Right lobe of liver (tissue), 6 donors: ENCODE data around the gene BCL6B. TPM values are rescaled to one million over a fixed set of nuclear protein-coding genes. Genes with fewer than 3 reads are reported as not detected.

ENCODE experiments used
- ATAC-seq, 4 donors: fragments of 200-7000 bp; cut with Tn5 transposase; one replicate each; pipeline ENCODE4 v1.9.1; 2020; ENCODE audit warnings: mild to moderate bottlenecking in 4 of 4, moderate library complexity in 4 of 4
- DNase-seq, 3 donors: peaks; one replicate each; pipeline ENCODE4 v3.0.0-alpha.2; 2020
- H3K27ac ChIP-seq, 3 donors: fragments of 200-600 bp; one replicate each; pipeline ENCODE4 v1.8.0; 2022
- H3K27me3 ChIP-seq, 2 donors: fragments of 200-600 bp; one replicate each; pipeline ENCODE4 v1.8.0; 2022
- H3K36me3 ChIP-seq, 4 donors: fragments of 200-600 bp; sonication (generic) in 1 of 4; one replicate each; pipeline versions ENCODE4 v1.5.1 to v1.8.0; 2017 to 2022; ENCODE audit warnings: control low read depth in 1 of 4
- H3K4me1 ChIP-seq, 4 donors: fragments of 200-600 bp; sonication (generic) in 1 of 4; one replicate each; pipeline versions ENCODE4 v1.5.1 to v1.8.0; 2017 to 2022; ENCODE audit warnings: control low read depth in 1 of 4
- H3K4me3 ChIP-seq, 3 donors: fragments of 200-600 bp; one replicate each; pipeline ENCODE4 v1.8.0; 2022
- H3K9me3 ChIP-seq, 4 donors: fragments of 200-600 bp; sonication (generic) in 1 of 4; one replicate each; pipeline versions ENCODE4 v1.5.1 to v1.8.0; 2017 to 2022; ENCODE audit warnings: control low read depth in 1 of 4
- CTCF ChIP-seq, 4 donors: fragments of 200-600 bp in 3 of 4; fragments of 450-650 bp in 1 of 4; IDR thresholded peaks; one replicate each; pipeline versions ENCODE4 v1.5.1 to v1.8.0; 2016 to 2022; ENCODE audit warnings: antibody characterized with exemption in 4 of 4, mild to moderate bottlenecking in 2 of 4
- POLR2A ChIP-seq: fragments of 450-650 bp; IDR thresholded peaks from one replicate; pipeline ENCODE4 v1.6.1; 2017; ENCODE audit warnings: antibody characterized with exemption, mild to moderate bottlenecking
- WGBS: methylation state at CpG from one replicate; pipeline ENCODE4 v1.1.6; 2018; ENCODE audit warnings: low coverage, low lambda C conversion rate; ENCODE audit not compliant: insufficient coverage; ENCODE audit errors: missing lambda C conversion rate; 5-methylcytosine and 5-hydroxymethylcytosine counted together
- intact Hi-C, 2 donors: fragments of 100-400 bp; cut with DNase I; formaldehyde crosslinking; loops; one replicate each; pipeline versions ENCODE4 v1.11.2 to v1.14.1; 2022
- microRNA counts: library from miRNA; unstranded; fragments of <30 nt; microRNA quantifications from one replicate; lab custom pipeline; 2016
- small RNA-seq, 2 experiments: library from RNA; depleted of rRNA; stranded (forward); fragments of <200 nt; gene quantifications; one replicate each; pipeline ENCODE3, GENCODE V24; 2016
- total RNA-seq, 6 experiments: library from RNA; depleted of rRNA in 2 of 6; stranded (reverse); fragments of >200 nt in 2 of 6; fragmentation: NEBNext Ultra II Directional in 3 of 6; extraction: Animal tissue kit (Norgen Biotek cat#: 25700) in 3 of 6; gene quantifications; one replicate each; pipeline versions ENCODE4 v1.1.0 to v1.2.4, GENCODE V29; 2016 to 2023
- donor health status: DM: no; HTN: yes; CAD: no.
- donor health status: DM: no; HTN: no; CAD: no.
- donor health status: DM: no; HTN: no; CAD: no.
- donor health status: DM: no; HTN: yes; CAD: no.
- donor health status: DM: no; HTN: yes; CAD: no.

Gene BCL6B
- total RNA-seq, 6 experiments from 2014 or later, result 0.71 to 3.5 (median 1.5) TPM

GRCh38 chr17:7074931-7075330, 52.1 kb downstream of the BCL6B start:
- 90% methylated on average over 10 of the region's 14 CpGs for WGBS
- H3K36me3 ChIP-seq, result no peaks in the 10 kb centered on the region
- ATAC-seq (no peak), DNase-seq (no peak)
- no peak overlapping the region for H3K4me3 ChIP-seq
- H3K27me3 ChIP-seq, result no peaks in the 10 kb centered on the region
- no peaks in the 10 kb centered on the region for H3K4me1 ChIP-seq
- H3K27ac ChIP-seq, result no peak overlapping the region
- intact Hi-C loops, result no loop called here
- TF ChIP-seq CTCF (IDR thresholded peaks at IDR 0.05) (no peak), POLR2A (no peak)
- no peaks in the 10 kb centered on the region for H3K9me3 ChIP-seq

DNA sequence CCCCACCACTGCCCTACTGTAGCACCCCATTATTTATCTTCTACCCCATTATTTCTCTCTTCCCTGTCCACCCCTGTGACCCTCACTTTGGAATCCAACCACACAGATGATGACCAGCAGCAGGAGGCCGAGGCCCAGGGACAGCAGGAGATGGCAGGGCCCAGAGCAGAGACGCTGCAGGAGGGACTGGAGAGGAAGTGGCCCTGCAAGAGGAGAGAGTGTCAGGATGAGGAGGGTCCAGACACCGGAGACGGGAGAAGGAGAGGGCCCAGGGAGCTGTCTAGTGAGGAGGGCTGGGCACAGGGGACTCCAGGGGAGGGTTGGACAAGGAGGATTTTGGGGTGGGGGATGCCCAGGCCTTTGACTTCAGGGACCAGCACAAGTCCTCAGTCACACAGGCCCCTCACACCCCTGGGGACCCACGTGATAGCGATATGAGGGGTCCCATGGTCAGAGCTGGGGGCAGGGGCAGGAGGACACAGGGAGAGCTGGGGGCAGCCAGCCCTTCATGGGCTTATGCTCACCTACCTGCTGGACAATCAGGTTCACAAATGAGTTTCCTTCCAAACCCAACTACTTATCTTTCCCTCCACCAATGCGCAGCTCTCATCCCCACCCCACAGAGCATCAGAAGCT, 55.2 kb downstream of the BCL6B start:
- 79% methylated on average over 3 of the region's 7 CpGs for WGBS
- ATAC-seq, result no peak

GRCh38 chr17:7078711-7079110, 55.9 kb downstream of the BCL6B start:
- no peak overlapping the region for H3K4me3 ChIP-seq

More for the DNA sequence above, 55.2 kb downstream of the BCL6B start:
- H3K27me3 ChIP-seq, result no peaks in the 10 kb centered on the region
- TF ChIP-seq CTCF (IDR thresholded peaks at IDR 0.05) (no peak), POLR2A (no peak)
- no peak overlapping the region for H3K4me3 ChIP-seq
- intact Hi-C loops, result no loop called here
- no peaks in the 10 kb centered on the region for H3K9me3 ChIP-seq
- no peaks in the 10 kb centered on the region for H3K4me1 ChIP-seq
- no peaks in the 10 kb centered on the region for H3K36me3 ChIP-seq
- no peak overlapping the region for H3K27ac ChIP-seq
- no peak for DNase-seq

More at GRCh38 chr17:7078711-7079110, 55.9 kb downstream of the BCL6B start:
- Histone ChIP-seq H3K9me3 (no peaks in the 10 kb centered on the region), H3K4me1 (no peaks in the 10 kb centered on the region), H3K27ac (no peak overlapping the region), H3K36me3 (no peaks in the 10 kb centered on the region), H3K27me3 (no peaks in the 10 kb centered on the region)
- intact Hi-C loops, result no loop called here
- 80% methylated on average over 6 of the region's 10 CpGs for WGBS
- TF ChIP-seq POLR2A (no peak), CTCF (IDR thresholded peaks at IDR 0.05) (no peak)
- no peak for ATAC-seq
- no peak for DNase-seq

MicroRNA genes within 50 kb of the gene (microRNA counts, 767-probe panel; counts per million panel counts)
- microRNA hsa-miR-195-5p (lab: Ali Mortazavi, UCI), result 237 counts per million
- microRNA hsa-miR-497-5p (lab: Ali Mortazavi, UCI), result 237 counts per million

Small RNA genes lying within 50 kb of the gene (small RNA-seq; reads per million reads assigned to genes)
- 0 reads per million in 2 experiments for gene AC120057.1

Other genes starting within 250 kb of the BCL6B start
- 1 to 10 TPM in 1 of 6 experiments, under 1 TPM in 4, not detected in 1; 0.33 to 1.2 (median 0.49) TPM for gene FBXO39, start 246.8 kb upstream of the BCL6B start, total RNA-seq
- not detected for gene TEKT1, start 191.3 kb upstream of the BCL6B start, total RNA-seq
- gene ALOX12, start 27.0 kb upstream of the BCL6B start, total RNA-seq, result under 1 TPM in 2 of 6 experiments, not detected in 4; 0.17 to 0.27 TPM
- 100 to 1,000 TPM in 3 of 6 experiments, 10 to 100 TPM in 3; 72.5 to 141 (median 108) TPM for gene RNASEK, start 10.4 kb upstream of the BCL6B start, total RNA-seq
- gene SLC16A13, start 13.0 kb downstream of the BCL6B start, total RNA-seq, result 10 to 100 TPM; 14.7 to 66.4 (median 39.5) TPM
- gene SLC16A11, start 21.0 kb downstream of the BCL6B start, total RNA-seq, result 10 to 100 TPM in 1 of 6 experiments, 1 to 10 TPM in 4, under 1 TPM in 1; 0.84 to 10.2 (median 2.4) TPM
- 1 to 10 TPM in 4 of 6 experiments, under 1 TPM in 2; 0.77 to 2.6 (median 1.5) TPM for gene CLEC10A, start 57.2 kb downstream of the BCL6B start, total RNA-seq
- gene ASGR2, start 91.8 kb downstream of the BCL6B start, total RNA-seq, result 100 to 1,000 TPM; 412 to 553 (median 461) TPM
- gene ASGR1, start 156.3 kb downstream of the BCL6B start, total RNA-seq, result 100 to 1,000 TPM; 399 to 624 (median 417) TPM
- 1 to 10 TPM; 3.0 to 6.4 (median 4.1) TPM for gene DLG4, start 196.8 kb downstream of the BCL6B start, total RNA-seq
- 1,000 to 10,000 TPM in 3 of 6 experiments, 100 to 1,000 TPM in 3; 640 to 1,849 (median 1,071) TPM for gene ACADVL, start 196.9 kb downstream of the BCL6B start, total RNA-seq
- gene DVL2, start 211.5 kb downstream of the BCL6B start, total RNA-seq, result 10 to 100 TPM in 4 of 6 experiments, 1 to 10 TPM in 2; 9.6 to 13.5 (median 12.8) TPM
- 10 to 100 TPM; 16.0 to 24.3 (median 18.2) TPM for gene PHF23, start 216.4 kb downstream of the BCL6B start, total RNA-seq
- gene GABARAP, start 219.4 kb downstream of the BCL6B start, total RNA-seq, result 100 to 1,000 TPM; 238 to 330 (median 244) TPM
- 10 to 100 TPM; 25.9 to 34.6 (median 31.9) TPM for gene CTDNEP1, start 228.7 kb downstream of the BCL6B start, total RNA-seq
- 10 to 100 TPM; 14.2 to 29.6 (median 22.9) TPM for gene ELP5, start 229.2 kb downstream of the BCL6B start, total RNA-seq
- gene CLDN7, start 239.4 kb downstream of the BCL6B start, total RNA-seq, result 100 to 1,000 TPM in 1 of 6 experiments, 10 to 100 TPM in 4, 1 to 10 TPM in 1; 9.6 to 114 (median 23.3) TPM